ENCODE measurements around the gene PRKN. TPM values are rescaled to one million over a fixed set of nuclear protein-coding genes. Genes with fewer than 3 reads are reported as not detected.

The PRKN gene
- total RNA-seq, 2 experiments from 2014 or later, result not detected

DNA sequence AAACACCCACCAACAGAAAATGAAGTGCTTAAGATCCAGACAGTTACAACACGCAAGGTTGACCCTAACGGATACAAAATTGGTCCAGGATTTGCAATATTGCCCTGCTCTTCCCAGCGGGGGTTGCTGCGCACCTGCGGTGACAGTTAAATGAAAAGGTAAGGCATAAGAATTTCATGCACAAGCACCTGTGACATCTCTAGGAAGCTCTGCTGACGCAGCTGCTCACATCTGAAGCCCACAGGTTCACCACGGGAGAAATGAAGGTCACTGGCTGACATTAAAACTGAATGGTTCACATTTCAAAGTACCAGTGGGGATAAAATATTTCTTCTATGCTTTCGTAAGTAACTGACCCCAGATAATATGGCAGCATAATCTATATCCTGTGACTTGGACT lies 764.4 kb downstream of the PRKN start:
- DNase-seq (no peak), ATAC-seq (no peak)
- Mint-ChIP-seq H3K36me3 (no peaks in the 10 kb centered on the region), H3K9me3 (ENCODE audit: low read depth) (no peaks in the 10 kb centered on the region), H3K27me3 (no peaks in the 10 kb centered on the region), H3K4me1 (no peaks in the 10 kb centered on the region), H3K4me3 (no peak overlapping the region), H3K27ac (no peak overlapping the region)
- CTCF ChIA-PET, result no interaction called here

DNA sequence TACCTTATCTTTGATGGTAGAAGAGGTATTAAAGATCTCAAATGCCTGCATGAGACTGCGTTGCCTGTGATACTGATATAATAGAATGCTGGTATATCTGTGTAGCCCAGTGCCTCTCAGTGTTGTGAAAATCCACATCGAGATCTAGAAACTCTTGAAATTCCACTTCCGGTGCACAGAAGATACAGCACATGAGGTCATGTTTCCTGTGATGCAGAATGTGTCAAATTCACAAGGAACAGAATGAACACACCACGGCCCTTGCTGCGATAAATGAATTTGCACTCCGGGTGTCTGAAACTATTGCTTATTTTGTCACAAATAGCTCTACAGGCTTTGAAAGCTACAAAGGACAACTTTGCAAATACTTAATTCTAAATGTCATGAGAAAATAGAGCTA lies 765.8 kb downstream of the PRKN start:
- H3K4me1 Mint-ChIP-seq, result no peaks in the 10 kb centered on the region
- H3K4me3 Mint-ChIP-seq, result no peak overlapping the region
- no peaks in the 10 kb centered on the region for H3K9me3 Mint-ChIP-seq (ENCODE audit: low read depth)
- no peak overlapping the region for H3K27ac Mint-ChIP-seq
- CTCF ChIA-PET, result no interaction called here
- H3K27me3 Mint-ChIP-seq, result no peaks in the 10 kb centered on the region
- ATAC-seq (no peak), DNase-seq (no peak)
- no peaks in the 10 kb centered on the region for H3K36me3 Mint-ChIP-seq

DNA sequence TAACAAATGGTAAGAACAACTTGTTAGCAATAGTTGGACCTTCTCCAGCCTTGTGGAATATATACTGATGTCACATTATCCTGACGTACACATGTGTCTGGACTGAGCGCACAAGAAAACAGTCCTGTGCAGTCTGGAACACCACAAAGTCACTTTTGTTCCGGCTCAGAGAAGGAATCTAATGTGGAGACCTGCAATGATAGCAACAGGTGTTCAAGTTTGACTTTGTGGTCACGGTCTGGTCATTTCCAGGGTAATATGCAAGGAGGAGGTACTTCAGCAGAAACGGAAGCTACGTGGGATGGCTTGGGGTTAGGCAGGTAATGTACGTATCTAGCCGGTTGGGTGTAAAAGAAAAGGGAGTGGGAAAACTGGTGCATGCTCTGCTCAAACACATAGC lies 766.5 kb downstream of the PRKN start:
- Mint-ChIP-seq H3K4me1 (no peaks in the 10 kb centered on the region), H3K27ac (no peak overlapping the region), H3K27me3 (no peaks in the 10 kb centered on the region), H3K9me3 (ENCODE audit: low read depth) (no peaks in the 10 kb centered on the region), H3K4me3 (no peak overlapping the region), H3K36me3 (no peaks in the 10 kb centered on the region)
- CTCF ChIA-PET, result no interaction called here
- DNase-seq (no peak), ATAC-seq (no peak)

DNA sequence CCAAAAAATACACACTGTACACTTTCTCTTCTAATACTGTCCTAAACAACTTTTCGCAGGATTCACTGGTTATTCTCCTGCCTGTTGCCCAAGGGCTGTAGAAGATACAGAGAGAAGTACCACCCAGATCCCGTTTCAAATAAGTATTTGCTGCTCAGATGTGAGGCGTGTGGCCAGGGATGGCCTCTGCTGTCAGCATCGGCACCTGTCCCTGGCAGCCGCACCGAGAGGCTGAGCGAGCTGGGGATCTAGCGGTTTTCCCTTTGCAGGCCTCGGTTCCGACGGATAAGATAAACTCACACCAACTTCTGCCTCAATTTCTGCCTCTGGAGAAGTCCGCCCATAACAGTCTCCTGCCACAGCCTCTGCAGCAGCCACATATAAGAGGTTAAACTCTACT lies 768.5 kb downstream of the PRKN start:
- ATAC-seq (no peak), DNase-seq (no peak)
- Mint-ChIP-seq H3K9me3 (ENCODE audit: low read depth) (no peaks in the 10 kb centered on the region), H3K36me3 (no peaks in the 10 kb centered on the region), H3K27me3 (no peaks in the 10 kb centered on the region), H3K4me1 (no peaks in the 10 kb centered on the region), H3K4me3 (no peak overlapping the region), H3K27ac (no peak overlapping the region)
- CTCF ChIA-PET, result no interaction called here

DNA sequence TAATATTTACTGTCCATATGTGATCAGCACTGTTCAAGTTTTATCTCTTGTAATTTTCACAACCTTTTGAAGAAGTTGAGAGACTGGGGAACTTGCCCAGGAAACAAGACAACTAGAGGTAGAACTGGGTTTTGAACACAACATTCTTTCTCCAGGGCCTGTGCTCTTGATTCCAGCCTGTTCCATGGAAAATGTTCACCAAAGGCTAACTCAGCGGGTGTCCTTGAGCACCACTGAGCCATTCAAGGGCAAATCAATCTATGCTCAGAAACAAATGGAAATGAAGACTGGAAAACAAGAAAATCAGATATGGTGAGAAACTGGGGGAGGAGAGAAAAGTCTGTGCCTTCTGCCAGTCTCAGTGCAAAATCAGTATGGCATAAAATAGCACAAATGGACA lies 771.5 kb downstream of the PRKN start:
- Mint-ChIP-seq H3K27me3 (no peaks in the 10 kb centered on the region), H3K4me1 (no peaks in the 10 kb centered on the region), H3K9me3 (ENCODE audit: low read depth) (no peaks in the 10 kb centered on the region), H3K27ac (no peak overlapping the region), H3K36me3 (no peaks in the 10 kb centered on the region), H3K4me3 (no peak overlapping the region)
- DNase-seq (no peak), ATAC-seq (no peak)
- CTCF ChIA-PET, result no interaction called here

DNA sequence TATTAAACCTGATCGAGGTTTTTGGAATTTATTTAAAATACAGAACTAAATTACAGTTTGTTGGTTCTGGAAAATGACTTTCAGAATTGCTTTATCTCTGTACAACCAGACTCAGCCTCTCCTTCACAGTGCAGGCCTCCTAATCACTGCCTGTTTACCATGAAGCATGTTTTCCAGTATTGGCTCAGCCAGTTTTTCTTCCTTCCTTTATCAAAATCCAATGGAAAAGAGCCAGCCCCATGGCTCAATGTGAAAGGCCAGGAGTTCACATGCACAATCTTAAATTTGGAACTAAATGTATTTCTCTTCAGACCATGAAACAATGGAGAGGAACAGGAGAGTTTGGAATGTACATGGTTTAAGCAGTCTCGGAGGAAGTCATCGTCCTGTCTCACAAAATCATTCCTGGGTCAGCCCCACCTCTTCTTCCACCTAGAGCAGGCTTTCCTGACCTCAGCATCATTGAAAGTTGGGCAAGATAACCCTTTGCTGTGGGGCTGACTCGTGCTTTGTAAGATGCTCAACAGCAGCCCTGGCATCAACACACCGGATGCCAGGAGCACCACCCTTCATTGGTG lies 772.8 kb downstream of the PRKN start:
- no peaks in the 10 kb centered on the region for H3K27me3 Mint-ChIP-seq
- H3K4me1 Mint-ChIP-seq, result no peaks in the 10 kb centered on the region
- DNase-seq (no peak), ATAC-seq (no peak)
- no peak overlapping the region for H3K27ac Mint-ChIP-seq
- no peak overlapping the region for H3K4me3 Mint-ChIP-seq
- no peaks in the 10 kb centered on the region for H3K36me3 Mint-ChIP-seq
- CTCF ChIA-PET, result no interaction called here
- H3K9me3 Mint-ChIP-seq (ENCODE audit: low read depth), result no peaks in the 10 kb centered on the region

DNA sequence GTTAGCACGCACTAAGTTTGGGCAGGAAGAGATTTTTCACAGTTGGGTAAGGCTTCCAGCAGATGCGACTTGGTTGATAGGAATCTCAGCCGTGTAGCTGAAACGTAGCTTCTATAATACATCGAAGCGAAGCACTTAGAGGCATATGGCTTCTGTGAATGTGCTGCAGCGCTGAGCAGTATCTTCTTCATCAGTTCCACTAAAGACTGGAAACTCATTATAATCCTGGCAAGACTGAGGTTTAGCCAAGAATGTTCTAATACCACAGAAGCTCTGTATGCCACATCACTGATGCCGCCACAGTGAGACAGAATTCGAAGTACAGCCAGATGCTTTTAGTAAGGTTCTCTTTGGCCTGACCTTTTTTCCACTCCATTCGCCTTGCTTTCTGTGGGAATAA lies 773.5 kb downstream of the PRKN start:
- CTCF ChIA-PET, result no interaction called here
- Mint-ChIP-seq H3K36me3 (no peaks in the 10 kb centered on the region), H3K4me1 (no peaks in the 10 kb centered on the region), H3K27ac (no peak overlapping the region), H3K4me3 (no peak overlapping the region), H3K9me3 (ENCODE audit: low read depth) (no peaks in the 10 kb centered on the region), H3K27me3 (no peaks in the 10 kb centered on the region)
- no peak for DNase-seq
- no peak for ATAC-seq

DNA sequence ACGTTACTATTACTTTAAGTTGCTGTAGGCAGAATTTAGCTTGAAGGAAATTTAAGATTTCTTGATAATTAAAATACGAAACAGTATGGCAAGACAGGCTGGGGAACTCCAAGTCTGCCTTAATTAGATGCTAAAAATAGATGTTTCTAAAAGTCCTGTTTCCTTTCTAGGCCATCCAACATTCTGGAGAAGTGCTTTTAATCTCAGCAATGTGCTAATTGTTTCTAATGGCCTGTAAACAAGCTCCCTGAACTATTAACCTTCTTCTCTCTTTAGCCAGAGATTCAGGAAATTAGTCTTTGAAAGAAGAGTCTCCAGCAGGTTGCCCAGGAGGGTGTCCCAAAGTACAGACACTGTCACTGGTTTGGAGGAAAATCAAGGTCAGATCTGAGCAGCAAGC lies 776.4 kb downstream of the PRKN start:
- Mint-ChIP-seq H3K9me3 (ENCODE audit: low read depth) (no peaks in the 10 kb centered on the region), H3K4me3 (no peak overlapping the region), H3K36me3 (no peaks in the 10 kb centered on the region), H3K4me1 (no peaks in the 10 kb centered on the region), H3K27ac (no peak overlapping the region), H3K27me3 (no peaks in the 10 kb centered on the region)
- DNase-seq, result no peak
- CTCF ChIA-PET, result no interaction called here
- no peak for ATAC-seq

DNA sequence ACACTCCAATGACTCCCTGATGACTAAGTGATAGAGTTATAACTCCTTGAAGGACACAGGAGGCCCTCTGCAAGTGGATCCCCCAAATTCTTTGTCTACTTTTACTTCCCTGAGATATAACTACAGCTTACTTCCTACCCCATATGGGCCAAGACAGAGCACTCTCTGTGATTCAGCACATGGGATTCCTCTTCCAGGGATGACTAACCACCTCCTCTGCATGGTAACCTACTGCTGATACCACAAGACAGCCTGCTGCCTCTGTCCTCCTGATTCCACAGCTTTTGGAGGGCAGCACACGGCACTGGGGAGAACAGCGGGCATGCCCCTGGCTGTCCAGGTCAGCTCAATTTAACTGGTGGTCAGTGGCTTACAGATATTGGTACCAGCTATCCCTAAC lies 778.0 kb downstream of the PRKN start:
- H3K36me3 Mint-ChIP-seq, result no peaks in the 10 kb centered on the region
- no peaks in the 10 kb centered on the region for H3K4me1 Mint-ChIP-seq
- no peak for DNase-seq
- H3K27ac Mint-ChIP-seq, result no peak overlapping the region
- no peaks in the 10 kb centered on the region for H3K9me3 Mint-ChIP-seq (ENCODE audit: low read depth)
- CTCF ChIA-PET, result no interaction called here
- no peaks in the 10 kb centered on the region for H3K27me3 Mint-ChIP-seq
- no peak overlapping the region for H3K4me3 Mint-ChIP-seq
- ATAC-seq, result no peak

DNA sequence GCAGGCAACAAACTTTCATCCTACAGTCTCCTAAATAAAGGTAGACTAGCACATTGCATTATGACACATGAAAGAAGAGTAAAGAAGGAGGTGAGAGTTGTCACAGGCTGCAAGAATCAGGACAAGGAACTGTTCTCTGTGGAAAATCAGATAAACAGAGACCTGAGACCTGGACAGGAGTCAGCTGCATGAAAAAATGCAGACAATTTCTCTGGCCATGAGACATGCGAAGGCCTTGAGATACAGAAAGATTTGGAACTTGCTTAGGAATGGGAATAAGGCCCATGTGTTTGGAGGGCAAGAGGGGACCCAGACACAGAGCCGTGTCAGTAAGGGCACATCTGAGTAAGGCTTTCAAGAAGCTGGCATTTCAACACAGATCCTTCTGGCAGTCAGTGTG lies 779.1 kb downstream of the PRKN start:
- no peak overlapping the region for H3K4me3 Mint-ChIP-seq
- ATAC-seq (no peak), DNase-seq (no peak)
- H3K4me1 Mint-ChIP-seq, result no peaks in the 10 kb centered on the region
- CTCF ChIA-PET, result no interaction called here
- no peaks in the 10 kb centered on the region for H3K9me3 Mint-ChIP-seq (ENCODE audit: low read depth)
- no peaks in the 10 kb centered on the region for H3K27me3 Mint-ChIP-seq
- H3K27ac Mint-ChIP-seq, result no peak overlapping the region
- no peaks in the 10 kb centered on the region for H3K36me3 Mint-ChIP-seq

DNA sequence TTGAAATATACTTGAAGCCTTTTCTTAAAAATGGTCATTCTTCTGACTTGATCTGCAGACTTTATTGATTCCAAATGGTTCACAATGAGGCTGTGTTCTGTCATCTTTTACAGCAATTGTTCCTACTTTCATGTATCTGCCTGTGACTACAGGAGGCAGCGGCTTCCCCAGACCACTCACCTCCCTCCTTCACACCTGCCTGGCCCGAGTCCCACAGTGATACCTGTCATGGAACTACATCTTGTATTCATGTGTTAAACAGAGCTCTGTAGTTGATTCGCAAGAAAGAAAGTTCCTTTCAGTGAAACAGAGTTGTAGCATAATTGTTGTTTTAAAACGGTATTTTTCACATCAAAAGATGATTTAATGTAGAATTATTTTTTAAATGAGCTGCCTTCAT lies 780.2 kb downstream of the PRKN start:
- CTCF ChIA-PET, result no interaction called here
- Mint-ChIP-seq H3K4me1 (no peaks in the 10 kb centered on the region), H3K4me3 (no peak overlapping the region), H3K36me3 (no peaks in the 10 kb centered on the region), H3K27ac (no peak overlapping the region), H3K9me3 (ENCODE audit: low read depth) (no peaks in the 10 kb centered on the region), H3K27me3 (no peaks in the 10 kb centered on the region)
- DNase-seq (no peak), ATAC-seq (no peak)

DNA sequence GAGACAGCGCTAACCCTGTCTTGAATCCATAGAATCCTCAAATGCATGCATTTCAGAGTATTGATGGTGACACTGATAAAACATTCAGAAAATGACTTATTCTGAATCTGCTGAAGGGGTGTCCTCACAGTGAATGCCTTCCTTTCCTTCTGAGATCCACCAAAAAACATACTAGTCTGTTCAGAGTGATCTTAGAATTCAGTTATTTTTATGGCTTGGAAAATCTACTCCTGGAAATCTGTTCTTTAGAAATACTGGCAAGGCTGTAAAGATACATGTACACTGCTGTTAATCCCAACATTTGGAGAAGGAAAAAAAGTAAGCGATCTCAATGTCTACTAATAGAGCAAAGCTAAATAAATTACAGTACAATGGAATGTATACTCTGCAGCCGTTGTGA lies 781.1 kb downstream of the PRKN start:
- Mint-ChIP-seq H3K4me1 (no peaks in the 10 kb centered on the region), H3K4me3 (no peak overlapping the region), H3K27me3 (no peaks in the 10 kb centered on the region), H3K9me3 (ENCODE audit: low read depth) (no peaks in the 10 kb centered on the region), H3K27ac (no peak overlapping the region), H3K36me3 (no peaks in the 10 kb centered on the region)
- CTCF ChIA-PET, result no interaction called here
- ATAC-seq (no peak), DNase-seq (no peak)

DNA sequence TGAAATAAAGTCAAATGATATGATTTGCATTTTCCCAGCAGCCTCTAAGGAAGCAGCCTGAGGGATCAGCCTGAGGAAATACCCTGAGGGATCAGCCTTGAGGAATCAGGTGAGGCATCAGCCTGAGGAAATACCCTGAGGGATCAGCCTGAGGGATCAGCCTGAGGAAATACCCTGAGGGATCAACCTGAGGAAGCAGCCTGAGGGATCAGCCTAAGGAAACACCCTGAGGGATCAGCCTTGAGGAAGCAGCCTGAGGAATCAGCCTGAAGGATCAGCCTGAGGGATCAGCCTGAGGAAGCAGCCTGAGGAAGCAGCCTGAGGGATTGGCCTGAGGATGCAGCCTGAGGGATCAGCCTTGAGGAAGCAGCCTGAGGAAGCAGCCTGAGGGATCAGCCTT lies 784.0 kb downstream of the PRKN start:
- Mint-ChIP-seq H3K36me3 (no peaks in the 10 kb centered on the region), H3K9me3 (ENCODE audit: low read depth) (no peaks in the 10 kb centered on the region), H3K4me3 (no peak overlapping the region), H3K27me3 (no peaks in the 10 kb centered on the region), H3K4me1 (no peaks in the 10 kb centered on the region), H3K27ac (no peak overlapping the region)
- CTCF ChIA-PET, result no interaction called here
- DNase-seq, result no peak
- no peak for ATAC-seq

DNA sequence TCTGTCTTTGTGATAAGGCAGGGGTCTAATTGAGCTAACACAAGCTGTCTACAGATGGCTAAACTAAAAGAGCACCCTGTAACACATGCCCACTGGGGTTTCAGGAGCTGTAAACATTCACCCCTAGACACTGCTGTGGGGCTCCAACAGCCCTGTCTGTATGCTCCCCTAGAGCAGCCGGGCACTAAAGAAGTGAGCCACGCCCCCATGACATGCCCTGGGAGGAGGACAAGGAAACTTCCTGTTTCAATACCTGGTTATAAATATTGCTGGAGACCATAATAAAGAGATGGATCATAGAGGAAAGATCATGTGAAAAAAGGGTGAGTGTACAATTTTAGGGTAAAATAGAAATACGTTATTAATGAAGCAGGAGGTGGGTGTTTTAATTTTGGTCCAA lies 786.0 kb downstream of the PRKN start:
- DNase-seq (no peak), ATAC-seq (no peak)
- Mint-ChIP-seq H3K27me3 (no peaks in the 10 kb centered on the region), H3K9me3 (ENCODE audit: low read depth) (no peaks in the 10 kb centered on the region), H3K4me3 (no peak overlapping the region), H3K36me3 (no peaks in the 10 kb centered on the region), H3K4me1 (no peaks in the 10 kb centered on the region), H3K27ac (no peak overlapping the region)
- CTCF ChIA-PET, result no interaction called here

DNA sequence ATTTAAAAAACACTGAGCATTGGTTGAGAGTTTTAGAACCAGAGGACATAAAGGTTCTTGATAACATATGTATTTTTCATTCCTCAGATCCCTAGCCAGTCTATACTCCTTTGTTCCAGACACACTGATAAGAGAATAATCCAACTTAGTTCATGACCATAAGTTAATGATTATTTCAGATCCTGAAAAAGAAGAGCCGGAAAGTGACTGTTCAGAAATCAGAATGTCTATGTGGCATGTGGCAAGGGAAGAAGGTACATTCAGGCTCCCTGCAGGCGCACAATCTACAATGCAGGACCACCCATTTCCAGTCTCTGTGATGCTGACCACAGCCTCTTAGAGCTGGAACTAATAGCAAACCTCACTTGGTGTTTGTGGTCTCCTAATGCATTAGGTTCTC lies 787.0 kb downstream of the PRKN start:
- CTCF ChIA-PET, result no interaction called here
- Mint-ChIP-seq H3K36me3 (no peaks in the 10 kb centered on the region), H3K27me3 (no peaks in the 10 kb centered on the region), H3K9me3 (ENCODE audit: low read depth) (no peaks in the 10 kb centered on the region), H3K27ac (no peak overlapping the region), H3K4me3 (no peak overlapping the region), H3K4me1 (no peaks in the 10 kb centered on the region)
- no peak for DNase-seq
- no peak for ATAC-seq
